ENCODE data around the gene CISD1. TPM values are rescaled to one million over a fixed set of nuclear protein-coding genes. Genes with fewer than 3 reads are reported as not detected.
"Not testable (repeated sequence)": the region's sequence is repeated elsewhere in the genome, so short reads cannot be mapped to it uniquely, and the experiment has no call there.

Gene CISD1
- total RNA-seq (2014; rRNA removed; shearing (Covaris generic)) = 9.0 and 40.4 TPM in 2 replicates
- polyA plus RNA-seq (2016; fragmentation: Nextera tagmentation; extraction: Ambion mirVana) = 97.6 and 99.7 TPM in 2 replicates

DNA sequence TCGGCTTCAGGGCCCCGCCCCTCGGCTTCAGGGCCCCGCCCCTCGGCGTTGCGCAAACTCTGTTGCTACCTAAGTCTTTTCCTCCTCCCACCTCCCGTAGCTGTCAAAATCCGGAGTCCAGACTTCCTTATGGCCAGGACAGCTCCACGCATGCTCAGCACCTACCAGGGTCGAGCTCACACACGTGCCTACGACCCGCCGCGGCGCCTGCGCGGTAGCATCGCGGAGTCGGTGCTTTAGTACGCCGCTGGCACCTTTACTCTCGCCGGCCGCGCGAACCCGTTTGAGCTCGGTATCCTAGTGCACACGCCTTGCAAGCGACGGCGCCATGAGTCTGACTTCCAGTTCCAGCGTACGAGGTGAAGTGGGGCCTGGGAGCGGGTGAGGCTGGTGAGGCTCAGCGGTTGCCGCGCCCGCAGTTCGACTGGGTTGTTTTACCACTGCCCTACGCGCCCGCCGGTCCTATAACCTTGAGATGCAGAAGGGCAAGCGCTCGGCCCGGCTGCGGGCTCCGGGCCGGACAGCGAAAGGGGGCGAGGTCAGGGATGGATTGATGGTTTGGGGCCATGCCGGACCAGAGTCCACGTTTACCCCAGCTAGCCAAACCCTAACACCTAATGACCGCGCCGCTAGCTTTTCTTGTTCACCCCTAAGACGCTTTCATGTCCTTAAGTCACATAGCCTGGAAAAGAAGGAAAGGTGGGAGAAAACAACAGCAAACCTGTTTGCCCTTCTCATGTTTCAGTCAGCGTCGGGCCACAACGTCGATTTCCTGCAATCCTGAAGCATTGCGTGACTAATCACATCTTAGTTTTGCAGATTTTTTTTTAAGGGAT is at the start of gene CISD1:
Gene CISD1 (plus strand): TSS at position 217 of the 836 bp plus-strand sequence. CDS start 112 bp downstream, at position 329.
- H3K9ac ChIP-seq = peak within 1 kb of the TSS; percentile 88
- peaks cover 24% of the 10 kb centered on the region for H3K4me1 ChIP-seq (ENCODE audit: insufficient read depth)
- H3K9me2 ChIP-seq (ENCODE audit: insufficient read depth) = no peaks in the 10 kb centered on the region
- no peaks in the 10 kb centered on the region for H3K36me3 ChIP-seq (ENCODE audit: low read depth)
- H3K4me3 ChIP-seq = peak within 1 kb of the TSS; percentile 84
- H3K27ac ChIP-seq = peak within 1 kb of the TSS; percentile 87
- H3K27me3 ChIP-seq (replicated peaks; ENCODE audit: insufficient read depth) = no peaks in the 10 kb centered on the region
- TF ChIP-seq EZH2 (IDR thresholded peaks at IDR 0.05; ENCODE audit: insufficient read depth, poor library complexity, severe bottlenecking) (no peak), EZH2phosphoT487 (IDR thresholded peaks at IDR 0.05; ENCODE audit: insufficient read depth, low read depth) (no peak)
- in situ Hi-C loops (cut with MboI) = no loop called here
- no peaks in the 10 kb centered on the region for H3K9me3 ChIP-seq (ENCODE audit: low read depth)
- H3K79me2 ChIP-seq (ENCODE audit: insufficient read depth) = peaks cover 60% of the 10 kb centered on the region
- no peaks in the 10 kb centered on the region for H4K20me1 ChIP-seq (ENCODE audit: insufficient read depth)
- DNase-seq = peak; percentile 99
- H2AFZ ChIP-seq = peak within 1 kb of the TSS; percentile 96
- 1% methylated on average over 66 of the region's 66 CpGs for WGBS, 2 experiments (ENCODE audit: low coverage in 1 of 2, low lambda C conversion rate in 2 of 2, missing lambda C conversion rate in 2 of 2)
- peaks cover 41% of the 10 kb centered on the region for H3F3A ChIP-seq (ENCODE audit: insufficient read depth)
- peak within 1 kb of the TSS; percentile 99 for H3K4me2 ChIP-seq (ENCODE audit: unreplicated experiment)

DNA sequence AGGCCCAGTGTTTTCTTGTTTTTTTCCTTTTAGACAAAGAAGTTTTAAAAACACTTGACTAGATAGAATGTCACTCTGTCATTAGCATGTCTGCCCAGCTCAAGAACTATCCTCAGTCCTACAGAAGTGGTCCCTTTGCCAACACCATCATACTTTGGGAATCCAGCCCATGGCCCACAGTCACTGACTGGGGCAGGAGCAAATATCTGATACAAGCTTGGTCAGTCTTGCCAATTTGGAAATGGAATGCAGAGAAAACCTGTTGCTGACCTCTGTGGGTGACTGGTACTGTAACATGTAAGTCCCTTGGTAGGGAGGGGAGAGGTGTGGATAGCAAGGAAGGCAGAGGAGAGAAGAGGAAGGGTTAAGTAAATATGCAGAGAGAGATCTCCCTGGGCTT is 49.1 kb upstream of the CISD1 start:
- Histone ChIP-seq H3K27ac (no peak overlapping the region), H3F3A (ENCODE audit: insufficient read depth) (peaks cover 10% of the 10 kb centered on the region; the same call in 1 of the 2 replicates), H4K20me1 (ENCODE audit: insufficient read depth) (no peaks in the 10 kb centered on the region), H3K4me3 (no peak overlapping the region), H2AFZ (no peak overlapping the region), H3K9ac (no peak overlapping the region), H3K79me2 (ENCODE audit: insufficient read depth) (no peaks in the 10 kb centered on the region), H3K9me3 (ENCODE audit: low read depth) (no peaks in the 10 kb centered on the region), H3K27me3 (replicated peaks; ENCODE audit: insufficient read depth) (no peaks in the 10 kb centered on the region), H3K36me3 (ENCODE audit: low read depth) (no peaks in the 10 kb centered on the region), H3K4me2 (ENCODE audit: unreplicated experiment) (no peak overlapping the region), H3K9me2 (ENCODE audit: insufficient read depth) (no peaks in the 10 kb centered on the region), H3K4me1 (ENCODE audit: insufficient read depth) (peaks cover 35% of the 10 kb centered on the region)
- in situ Hi-C loops (cut with MboI) = no loop called here
- no peak for TF ChIP-seq EZH2phosphoT487 (IDR thresholded peaks at IDR 0.05; ENCODE audit: insufficient read depth, low read depth)
- peak; percentile 22 for DNase-seq

DNA sequence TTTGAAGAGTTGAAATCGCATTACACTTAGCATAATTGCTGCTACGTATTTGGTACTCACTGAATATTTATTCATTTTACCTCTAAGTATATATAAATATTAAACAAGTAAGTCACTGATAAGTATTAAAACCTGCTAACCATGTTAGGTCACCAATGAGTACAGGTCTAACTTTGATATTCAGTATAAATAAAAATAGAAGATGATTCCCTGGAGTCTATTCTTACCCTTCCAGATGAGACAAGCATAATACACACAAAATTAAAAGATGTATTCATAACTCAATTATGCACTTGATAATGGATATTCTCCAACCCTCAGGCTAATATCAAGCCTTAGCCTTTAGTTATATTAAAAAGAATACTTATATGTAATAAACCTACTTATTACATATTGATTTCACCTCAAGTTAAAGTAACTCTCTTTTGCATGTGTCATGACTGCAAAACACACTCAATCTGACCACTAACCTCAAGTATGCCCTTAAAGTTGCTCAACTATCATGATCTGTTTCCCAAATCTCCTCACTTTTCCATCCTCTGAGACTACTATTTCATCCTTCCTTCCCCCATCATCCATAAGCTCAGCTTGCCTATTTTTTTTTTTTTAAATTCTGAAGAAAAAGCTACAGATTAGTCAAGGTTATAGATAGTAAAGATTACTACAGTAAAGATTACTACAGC is 48.1 kb upstream of the CISD1 start:
- in situ Hi-C loops (cut with MboI) = no loop called here
- TF ChIP-seq EZH2 (IDR thresholded peaks at IDR 0.05; ENCODE audit: insufficient read depth, poor library complexity, severe bottlenecking) (no peak), EZH2phosphoT487 (IDR thresholded peaks at IDR 0.05; ENCODE audit: insufficient read depth, low read depth) (no peak)

DNA sequence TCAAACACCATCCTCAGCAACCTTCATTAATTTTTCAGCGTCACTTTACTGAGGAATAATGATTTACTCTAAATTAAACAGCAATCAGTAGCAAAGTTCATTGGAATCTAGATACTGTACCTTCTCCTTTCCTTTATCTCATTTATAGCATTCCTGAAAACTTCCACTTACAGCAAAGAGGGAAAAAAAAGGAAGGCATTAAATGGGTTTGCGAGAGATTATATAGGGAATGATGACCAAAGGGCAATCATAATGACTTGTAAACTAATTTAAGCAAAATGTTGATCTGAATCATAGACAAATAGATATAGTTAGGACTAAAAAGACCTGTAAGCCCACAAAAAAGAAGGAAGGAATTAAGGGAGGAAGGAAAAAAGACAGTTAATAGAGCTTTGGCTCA is 43.3 kb upstream of the CISD1 start:
- Histone ChIP-seq H3K79me2 (ENCODE audit: insufficient read depth) (no peaks in the 10 kb centered on the region), H3K27ac (no peak overlapping the region), H3K9me2 (ENCODE audit: insufficient read depth) (no peaks in the 10 kb centered on the region), H3K27me3 (replicated peaks; ENCODE audit: insufficient read depth) (no peaks in the 10 kb centered on the region), H3F3A (ENCODE audit: insufficient read depth) (peaks cover 2% of the 10 kb centered on the region; the same call in 1 of the 2 replicates), H3K4me3 (no peak overlapping the region), H3K36me3 (ENCODE audit: low read depth) (peaks cover 7% of the 10 kb centered on the region; the same call in 1 of the 2 replicates), H4K20me1 (ENCODE audit: insufficient read depth) (no peaks in the 10 kb centered on the region), H3K4me1 (ENCODE audit: insufficient read depth) (peaks cover 10% of the 10 kb centered on the region), H3K9ac (no peak overlapping the region), H2AFZ (no peak overlapping the region), H3K4me2 (ENCODE audit: unreplicated experiment) (no peak overlapping the region), H3K9me3 (ENCODE audit: low read depth) (no peaks in the 10 kb centered on the region)
- 94 to 99% methylated on average over 2 of the region's 2 CpGs for WGBS, 2 experiments (ENCODE audit: low coverage in 1 of 2, low lambda C conversion rate in 2 of 2, missing lambda C conversion rate in 2 of 2)
- no peak for TF ChIP-seq EZH2phosphoT487 (IDR thresholded peaks at IDR 0.05; ENCODE audit: insufficient read depth, low read depth)
- no peak for TF ChIP-seq EZH2 (IDR thresholded peaks at IDR 0.05; ENCODE audit: insufficient read depth, poor library complexity, severe bottlenecking)
- in situ Hi-C loops (cut with MboI) = no loop called here
- DNase-seq = no peak

More for the DNA sequence above, 48.1 kb upstream of the CISD1 start:
- Histone ChIP-seq H3K79me2 (ENCODE audit: insufficient read depth) (no peaks in the 10 kb centered on the region), H3K4me3 (no peak overlapping the region), H2AFZ (no peak overlapping the region), H3K4me2 (ENCODE audit: unreplicated experiment) (no peak overlapping the region), H3K36me3 (ENCODE audit: low read depth) (no peaks in the 10 kb centered on the region), H3K27ac (no peak overlapping the region), H3K27me3 (replicated peaks; ENCODE audit: insufficient read depth) (no peaks in the 10 kb centered on the region), H3K9ac (no peak overlapping the region), H3K4me1 (ENCODE audit: insufficient read depth) (peaks cover 35% of the 10 kb centered on the region), H4K20me1 (ENCODE audit: insufficient read depth) (no peaks in the 10 kb centered on the region), H3K9me3 (ENCODE audit: low read depth) (no peaks in the 10 kb centered on the region), H3F3A (ENCODE audit: insufficient read depth) (peaks cover 10% of the 10 kb centered on the region; the same call in 1 of the 2 replicates), H3K9me2 (ENCODE audit: insufficient read depth) (no peaks in the 10 kb centered on the region)
- WGBS, 2 experiments (ENCODE audit: low coverage in 1 of 2, low lambda C conversion rate in 2 of 2, missing lambda C conversion rate in 2 of 2) = 93 to 98% methylated on average over 2 of the region's 2 CpGs
- DNase-seq = peak; percentile 78

DNA sequence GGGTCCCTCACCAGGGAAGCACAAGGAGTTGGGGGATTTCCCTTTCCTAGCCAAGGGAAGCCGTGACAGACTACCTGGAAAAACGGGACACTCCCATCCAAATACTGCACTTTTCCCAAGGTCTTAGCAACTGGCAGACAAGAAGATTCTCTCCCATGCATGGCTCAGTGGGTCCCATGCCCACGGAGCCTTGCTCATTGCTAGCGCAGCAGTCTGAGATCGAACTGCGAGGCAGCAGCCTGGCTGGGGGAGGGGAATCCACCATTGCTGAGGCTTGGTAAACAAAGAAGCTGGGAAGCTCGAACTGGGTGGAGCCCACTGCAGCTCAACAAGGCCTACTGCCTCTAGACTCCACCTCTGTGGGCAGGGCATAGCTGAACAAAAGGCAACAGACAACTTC is 39.1 kb upstream of the CISD1 start:
- H3K9ac ChIP-seq; in situ Hi-C loops (cut with MboI); H3K27me3 ChIP-seq (replicated peaks; ENCODE audit: insufficient read depth); H3K4me2 ChIP-seq (ENCODE audit: unreplicated experiment); H3K36me3 ChIP-seq (ENCODE audit: low read depth); H4K20me1 ChIP-seq (ENCODE audit: insufficient read depth); H3K27ac ChIP-seq; H3K9me2 ChIP-seq (ENCODE audit: insufficient read depth); H3K79me2 ChIP-seq (ENCODE audit: insufficient read depth); H3K4me3 ChIP-seq; H3F3A ChIP-seq (ENCODE audit: insufficient read depth); H3K4me1 ChIP-seq (ENCODE audit: insufficient read depth); H2AFZ ChIP-seq; DNase-seq; H3K9me3 ChIP-seq (ENCODE audit: low read depth): not testable (repeated sequence)
- 79 to 82% methylated on average over 7 of the region's 7 CpGs for WGBS, 2 experiments (ENCODE audit: low coverage in 1 of 2, low lambda C conversion rate in 2 of 2, missing lambda C conversion rate in 2 of 2)
